Measurements from ENCODE around the gene MPST.

MPST gene

GRCh38 chr22:37000676-37001534 is 18.6 kb upstream of the MPST start:
- DNase-seq = no peak

- no peak for DNase-seq
Observed at GRCh38 chr22:37001826-37002225, 17.7 kb upstream of the MPST start.

GRCh38 chr22:37002633-37003032 is 16.9 kb upstream of the MPST start:
- peak in 12 of 56 donors; percentile 7 to 46 (median 18) for DNase-seq

GRCh38 chr22:37007651-37008050 is 11.9 kb upstream of the MPST start:
- no peak for DNase-seq

GRCh38 chr22:37008365-37008764 is 11.2 kb upstream of the MPST start:
- no peak for DNase-seq

GRCh38 chr22:37009490-37009889 is 10.1 kb upstream of the MPST start:
- DNase-seq = no peak

- no peak for DNase-seq
Observed at GRCh38 chr22:37010174-37010573, 9.4 kb upstream of the MPST start.

GRCh38 chr22:37010976-37011375 is 8.6 kb upstream of the MPST start:
- no peak for DNase-seq

- no peak for DNase-seq
Observed at GRCh38 chr22:37011472-37011871, 8.1 kb upstream of the MPST start.

- DNase-seq = peak in 24 of 56 donors; percentile 12 to 62 (median 34)
Observed at GRCh38 chr22:37012262-37012904, 7.2 kb upstream of the MPST start.

GRCh38 chr22:37012956-37013355 is 6.6 kb upstream of the MPST start:
- DNase-seq = no peak

GRCh38 chr22:37014415-37014806 is 5.1 kb upstream of the MPST start:
- no peak for DNase-seq

GRCh38 chr22:37014835-37015586 is 4.5 kb upstream of the MPST start:
- DNase-seq = no peak

GRCh38 chr22:37015587-37015878 is 4.0 kb upstream of the MPST start:
- DNase-seq = no peak

- no peak for DNase-seq
Observed at GRCh38 chr22:37016134-37016910, 3.2 kb upstream of the MPST start.

- peak in 3 of 56 donors; percentile 20 to 27 (median 21) for DNase-seq
Observed at GRCh38 chr22:37017356-37017755, 2.2 kb upstream of the MPST start.

- DNase-seq = peak in 3 of 56 donors; percentile 39 to 54 (median 45)
Observed at GRCh38 chr22:37018086-37018814, 1.3 kb upstream of the MPST start.

GRCh38 chr22:37018815-37019308 is 680 bp upstream of the MPST start:
- DNase-seq = peak in 31 of 56 donors; percentile 13 to 67 (median 38)

- peak in 10 of 56 donors; percentile 42 to 57 (median 52) for DNase-seq
Observed at GRCh38 chr22:37020192-37020479, 594 bp downstream of the MPST start.

- no peak for DNase-seq
Observed at GRCh38 chr22:37021041-37021440, 1.5 kb downstream of the MPST start.
